K562 (cell line): ENCODE measurements around the gene RELL1. TPM values are rescaled to one million over a fixed set of nuclear protein-coding genes. Genes with fewer than 3 reads are reported as not detected.

ENCODE experiments used
- ATAC-seq: fragments of 200-7000 bp; cut with Tn5 transposase; 3 replicates; pipeline ENCODE4 v1.9.1; 2020; ENCODE audit warnings: moderate library complexity
- BruUV-seq: library from RNA; stranded (reverse); fragments of 400-500 nt; replicated peaks from 2 replicates; lab custom pipeline; 2021; lab: Mats Ljungman, UMichigan
- CTCF ChIA-PET: fragments of 300-600 bp; formaldehyde crosslinking; extraction: SDS; loops from one replicate; lab custom pipeline; 2021; ENCODE audit warnings: low intra/inter-chr PET ratio; lab: Yijun Ruan, JAX
- POLR2A ChIA-PET: fragments of 300-600, 350-650 bp; sonication (Branson Sonifier 250); formaldehyde crosslinking; extraction: SDS; loops from one replicate; lab custom pipeline; 2021; ENCODE audit warnings: antibody characterized with exemption, inconsistent platforms; lab: Yijun Ruan, JAX
- DNase-seq, 4 experiments: peaks; one replicate each; pipeline versions ENCODE4 v3.0.0 to v3.0.0-alpha.2; 2011 to 2018; ENCODE audit warnings: low spot score in 3 of 4, mixed read lengths in 3 of 4; ENCODE audit errors: extremely low read depth in 1 of 4
- FAIRE-seq: peaks from 2 replicates; lab custom pipeline; 2011; peaks lifted over from hg19 to GRCh38; lab: Jason Lieb, UNC
- H2AFZ ChIP-seq: 2 replicates; pipeline ENCODE4 v1.6.0; 2011; ENCODE audit warnings: low read depth, low read length, control low read depth, inconsistent platforms
- H3K27ac ChIP-seq: fragments of 200-600 bp; 3 replicates; pipeline ENCODE4 v1.8.0; 2011; ENCODE audit warnings: low read depth, mild to moderate bottlenecking, control low read depth, inconsistent platforms, low read length, moderate library complexity, mixed read lengths; ENCODE audit errors: extremely low read depth
- H3K27me3 ChIP-seq, 2 experiments: fragments of 300-600 bp in 1 of 2; 2 replicates in 1 of 2; 3 replicates in 1 of 2; pipeline versions ENCODE4 v1.6.0 to v1.8.0; 2011; ENCODE audit warnings: inconsistent platforms in 2 of 2, low read length in 2 of 2, mild to moderate bottlenecking in 1 of 2, mixed read lengths in 1 of 2, moderate library complexity in 1 of 2; ENCODE audit not compliant: control insufficient read depth in 2 of 2, insufficient read depth in 2 of 2
- H3K36me3 ChIP-seq: fragments of 300-600 bp; 3 replicates; pipeline ENCODE4 v1.8.0; 2011; ENCODE audit warnings: mild to moderate bottlenecking, low read length, inconsistent platforms; ENCODE audit not compliant: control insufficient read depth, insufficient read depth
- H3K4me1 ChIP-seq, 2 experiments: fragments of 200-600 bp in 1 of 2; replicated peaks in 1 of 2; 2 replicates in 1 of 2; 3 replicates in 1 of 2; pipeline versions ENCODE4 v1.5.1 to v1.8.0; 2011; ENCODE audit warnings: inconsistent platforms in 2 of 2, low read length in 2 of 2, mild to moderate bottlenecking in 1 of 2, mixed read lengths in 1 of 2, moderate library complexity in 1 of 2; ENCODE audit not compliant: control insufficient read depth in 2 of 2, insufficient read depth in 2 of 2
- H3K4me2 ChIP-seq: 2 replicates; pipeline ENCODE4 v1.6.1; 2011; ENCODE audit warnings: low read length, control low read depth, inconsistent platforms, mixed read lengths; ENCODE audit not compliant: insufficient read depth
- H3K4me3 ChIP-seq: fragments of 200-600 bp; sonication (generic), shearing (Covaris generic); 2 replicates; pipeline ENCODE4 v1.5.1; 2016; ENCODE audit warnings: control low read depth, inconsistent platforms
- H3K79me2 ChIP-seq: fragments of 200-600 bp; 3 replicates; pipeline ENCODE4 v1.8.0; 2011; ENCODE audit warnings: low read length, inconsistent platforms; ENCODE audit not compliant: control insufficient read depth, insufficient read depth
- H3K9ac ChIP-seq, 2 experiments: 2 replicates each; pipeline versions ENCODE4 v1.6.0 to v1.6.1; 2011; ENCODE audit warnings: low read depth in 2 of 2, low read length in 2 of 2, control low read depth in 1 of 2, inconsistent platforms in 1 of 2, mild to moderate bottlenecking in 1 of 2, mixed read lengths in 1 of 2; ENCODE audit not compliant: insufficient read depth in 1 of 2
- H3K9me1 ChIP-seq: one replicate; pipeline ENCODE4 v1.6.0; 2011; ENCODE audit warnings: inconsistent platforms, mild to moderate bottlenecking, low read length, moderate library complexity; ENCODE audit not compliant: control insufficient read depth, insufficient read depth
- H3K9me3 ChIP-seq: replicated peaks from 2 replicates; pipeline ENCODE4 v1.5.1; 2011; ENCODE audit warnings: low read depth, low read length, inconsistent platforms; ENCODE audit not compliant: control insufficient read depth, insufficient read depth
- H4K20me1 ChIP-seq: replicated peaks from 2 replicates; pipeline ENCODE4 v1.6.1; 2011; ENCODE audit warnings: low read length, inconsistent platforms, mixed read lengths; ENCODE audit not compliant: control insufficient read depth, insufficient read depth
- CXXC5 ChIP-seq: fragments of 250-450 bp; sonication (Bioruptor Pico); IDR thresholded peaks from 2 replicates; pipeline ENCODE4 v1.8.0; 2022; ENCODE audit warnings: inconsistent platforms, mild to moderate bottlenecking, moderate library complexity
- DNMT1 ChIP-seq: fragments of 450-650 bp; IDR thresholded peaks from 2 replicates; pipeline ENCODE4 v1.6.1; 2016; ENCODE audit warnings: antibody characterized with exemption, mild to moderate bottlenecking
- HDAC1 ChIP-seq, 2 experiments: fragments of 450-650 bp; IDR thresholded peaks; 2 replicates each; pipeline ENCODE4 v1.6.1; 2016 to 2017; ENCODE audit warnings: inconsistent platforms in 1 of 2, mild to moderate bottlenecking in 1 of 2, moderate library complexity in 1 of 2
- HDGF ChIP-seq: fragments of 450-650 bp; IDR thresholded peaks from 2 replicates; pipeline ENCODE4 v1.6.1; 2016
- KAT7 ChIP-seq: sonication (generic); formaldehyde crosslinking; IDR thresholded peaks from 2 replicates; pipeline ENCODE4 v1.8.0; 2022; ENCODE audit warnings: missing genetic modification reagents, mild to moderate bottlenecking, borderline replicate concordance
- NEUROD1 ChIP-seq: fragments of 150-350 bp; IDR thresholded peaks from 2 replicates; pipeline ENCODE4 v1.6.1; 2014; ENCODE audit warnings: borderline replicate concordance, low read length, low read depth; ENCODE audit not compliant: partially characterized antibody
- ZFX ChIP-seq: sonication (generic); formaldehyde crosslinking; IDR thresholded peaks from 2 replicates; pipeline ENCODE4 v1.8.0; 2022; ENCODE audit warnings: mild to moderate bottlenecking, missing genetic modification reagents, moderate library complexity
- ZNF124 ChIP-seq: sonication (generic); formaldehyde crosslinking; IDR thresholded peaks from 2 replicates; pipeline ENCODE4 v1.8.1; 2022; ENCODE audit warnings: missing genetic modification reagents
- ZNF140 ChIP-seq: fragments of 250-450 bp; sonication (Bioruptor Pico); IDR thresholded peaks from 2 replicates; pipeline ENCODE4 v1.8.0; 2021; ENCODE audit warnings: moderate library complexity, mild to moderate bottlenecking, inconsistent platforms
- ZNF175 ChIP-seq: fragments of 200-800 bp; sonication (Bioruptor generic); IDR thresholded peaks from 2 replicates; pipeline ENCODE4 v1.6.1; 2016; ENCODE audit warnings: low read depth, mild to moderate bottlenecking, missing genetic modification characterization, missing compliant biosample characterization
- WGBS: fragments of 100-300 bp; shearing (Covaris generic); methylation state at CpG from one replicate; pipeline ENCODE4 v1.1.6; 2016; ENCODE audit warnings: low coverage, mixed read lengths; ENCODE audit not compliant: insufficient coverage; ENCODE audit errors: missing lambda C conversion rate; 5-methylcytosine and 5-hydroxymethylcytosine counted together
- in situ Hi-C: fragments of 300-500 bp; cut with MboI; formaldehyde crosslinking; loops from 4 replicates; pipeline ENCODE4 v1.15.0; 2018; ENCODE audit warnings: inconsistent platforms, mixed read lengths
- intact Hi-C: fragments of 100-400 bp; cut with micrococcal nuclease; formaldehyde crosslinking; loops from 2 replicates; pipeline ENCODE4 v1.14.2; 2022
- polyA plus RNA-seq, 8 experiments: library from polyadenylated mRNA; depleted of rRNA in 4 of 8; stranded (reverse) in 5 of 8; unstranded in 3 of 8; fragments of >200 nt; fragmentation: Nextera tagmentation in 2 of 8; fragmentation: Illumina TruSeq in 1 of 8; extraction: Ambion mirVana in 2 of 8; extraction: Trizol in 1 of 8; gene quantifications; 2 replicates each; pipeline versions ENCODE4 v1.2.1 to v1.2.3, GENCODE V29; 2011 to 2014; ENCODE audit warnings: inconsistent platforms in 1 of 8, missing spikeins in 1 of 8
- total RNA-seq, 7 experiments: library from RNA; depleted of rRNA in 6 of 7; stranded (reverse); fragments of >200 nt in 6 of 7; fragmentation: Illumina TruSeq in 2 of 7; extraction: Trizol in 2 of 7; gene quantifications; 2 replicates each; pipeline versions ENCODE4 v1.2.1 to v1.2.3, GENCODE V29; 2011 to 2021; ENCODE audit warnings: low replicate concordance in 1 of 7
- TF ChIP-seq, protein P1 (sequence below): sonication (generic); formaldehyde crosslinking; IDR thresholded peaks from 2 replicates; pipeline ENCODE4 v1.8.0; 2022; ENCODE audit warnings: mild to moderate bottlenecking, missing genetic modification reagents
- TF ChIP-seq, protein P2 (sequence below): sonication (generic); formaldehyde crosslinking; IDR thresholded peaks from 2 replicates; pipeline ENCODE4 v1.8.0; 2022; ENCODE audit warnings: mild to moderate bottlenecking, missing genetic modification reagents
- TF ChIP-seq, protein P3 (sequence below): sonication (generic); formaldehyde crosslinking; IDR thresholded peaks from 2 replicates; pipeline ENCODE4 v1.8.1; 2022; ENCODE audit warnings: missing genetic modification reagents

RELL1 gene
- total and polyA plus RNA-seq, 9 of the 15 experiments (the other 6 are each of a cell fraction or from before 2014, with no cell fraction given), result 0.06 to 3.5 (median 1.7) TPM; not detected in 1

DNA sequence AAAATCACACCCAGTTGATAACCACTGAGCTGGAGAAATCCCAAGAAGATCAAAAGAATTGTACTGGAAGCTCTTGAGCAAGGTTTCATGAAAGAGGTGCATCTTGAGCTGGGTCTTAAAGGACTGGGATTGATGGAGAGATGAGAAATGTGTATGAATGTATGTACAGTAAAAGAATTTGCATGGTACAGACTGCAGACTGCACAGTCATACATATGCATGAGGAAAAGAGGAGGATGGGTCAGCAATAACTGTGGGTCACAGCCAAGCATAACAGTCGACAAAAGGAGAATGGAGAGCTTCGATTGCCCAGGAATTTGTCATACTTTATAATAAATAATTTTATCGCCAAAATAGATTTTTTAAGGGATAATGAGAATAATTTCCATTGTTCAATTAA lies 4.8 kb upstream of the RELL1 start:
- Histone ChIP-seq H4K20me1 (no peaks in the 10 kb centered on the region), H3K9me3 (no peaks in the 10 kb centered on the region), H3K27ac (no peak overlapping the region), H3K4me2 (no peak overlapping the region), H3K36me3 (no peaks in the 10 kb centered on the region), H3K79me2 (no peaks in the 10 kb centered on the region), H2AFZ (no peak overlapping the region), H3K27me3 (no peaks in the 10 kb centered on the region; a peak in 2 of 5 replicates), H3K9ac (no peak overlapping the region), H3K4me3 (no peak overlapping the region), H3K4me1 (peaks cover 9% of the 10 kb centered on the region in 2 experiments; a peak in 4 of 5 replicates), H3K9me1 (no peaks in the 10 kb centered on the region)
- ChIA-PET CTCF (no interaction called here), POLR2A (no interaction called here)
- DNase-seq (no peak), ATAC-seq (no peak), FAIRE-seq (no peak)
- WGBS, result 0% methylated on average over 3 of the region's 3 CpGs
- BruUV-seq, result no TSS peak
- intact Hi-C loops, result no loop called here
- in situ Hi-C loops, result no loop called here
- TF ChIP-seq CXXC5 (CRISPR knock-in tag), result no peak
- no peak for TF ChIP-seq ZNF175 (CRISPR knock-in tag)
- no peak for TF ChIP-seq NEUROD1
- TF ChIP-seq ZFX (CRISPR knock-in tag), result no peak
- no peak for TF ChIP-seq ZNF140 (CRISPR knock-in tag)
- TF ChIP-seq, protein P1, sequence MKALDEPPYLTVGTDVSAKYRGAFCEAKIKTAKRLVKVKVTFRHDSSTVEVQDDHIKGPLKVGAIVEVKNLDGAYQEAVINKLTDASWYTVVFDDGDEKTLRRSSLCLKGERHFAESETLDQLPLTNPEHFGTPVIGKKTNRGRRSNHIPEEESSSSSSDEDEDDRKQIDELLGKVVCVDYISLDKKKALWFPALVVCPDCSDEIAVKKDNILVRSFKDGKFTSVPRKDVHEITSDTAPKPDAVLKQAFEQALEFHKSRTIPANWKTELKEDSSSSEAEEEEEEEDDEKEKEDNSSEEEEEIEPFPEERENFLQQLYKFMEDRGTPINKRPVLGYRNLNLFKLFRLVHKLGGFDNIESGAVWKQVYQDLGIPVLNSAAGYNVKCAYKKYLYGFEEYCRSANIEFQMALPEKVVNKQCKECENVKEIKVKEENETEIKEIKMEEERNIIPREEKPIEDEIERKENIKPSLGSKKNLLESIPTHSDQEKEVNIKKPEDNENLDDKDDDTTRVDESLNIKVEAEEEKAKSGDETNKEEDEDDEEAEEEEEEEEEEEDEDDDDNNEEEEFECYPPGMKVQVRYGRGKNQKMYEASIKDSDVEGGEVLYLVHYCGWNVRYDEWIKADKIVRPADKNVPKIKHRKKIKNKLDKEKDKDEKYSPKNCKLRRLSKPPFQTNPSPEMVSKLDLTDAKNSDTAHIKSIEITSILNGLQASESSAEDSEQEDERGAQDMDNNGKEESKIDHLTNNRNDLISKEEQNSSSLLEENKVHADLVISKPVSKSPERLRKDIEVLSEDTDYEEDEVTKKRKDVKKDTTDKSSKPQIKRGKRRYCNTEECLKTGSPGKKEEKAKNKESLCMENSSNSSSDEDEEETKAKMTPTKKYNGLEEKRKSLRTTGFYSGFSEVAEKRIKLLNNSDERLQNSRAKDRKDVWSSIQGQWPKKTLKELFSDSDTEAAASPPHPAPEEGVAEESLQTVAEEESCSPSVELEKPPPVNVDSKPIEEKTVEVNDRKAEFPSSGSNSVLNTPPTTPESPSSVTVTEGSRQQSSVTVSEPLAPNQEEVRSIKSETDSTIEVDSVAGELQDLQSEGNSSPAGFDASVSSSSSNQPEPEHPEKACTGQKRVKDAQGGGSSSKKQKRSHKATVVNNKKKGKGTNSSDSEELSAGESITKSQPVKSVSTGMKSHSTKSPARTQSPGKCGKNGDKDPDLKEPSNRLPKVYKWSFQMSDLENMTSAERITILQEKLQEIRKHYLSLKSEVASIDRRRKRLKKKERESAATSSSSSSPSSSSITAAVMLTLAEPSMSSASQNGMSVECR (CRISPR knock-in tag), result no peak
- TF ChIP-seq, protein P2, sequence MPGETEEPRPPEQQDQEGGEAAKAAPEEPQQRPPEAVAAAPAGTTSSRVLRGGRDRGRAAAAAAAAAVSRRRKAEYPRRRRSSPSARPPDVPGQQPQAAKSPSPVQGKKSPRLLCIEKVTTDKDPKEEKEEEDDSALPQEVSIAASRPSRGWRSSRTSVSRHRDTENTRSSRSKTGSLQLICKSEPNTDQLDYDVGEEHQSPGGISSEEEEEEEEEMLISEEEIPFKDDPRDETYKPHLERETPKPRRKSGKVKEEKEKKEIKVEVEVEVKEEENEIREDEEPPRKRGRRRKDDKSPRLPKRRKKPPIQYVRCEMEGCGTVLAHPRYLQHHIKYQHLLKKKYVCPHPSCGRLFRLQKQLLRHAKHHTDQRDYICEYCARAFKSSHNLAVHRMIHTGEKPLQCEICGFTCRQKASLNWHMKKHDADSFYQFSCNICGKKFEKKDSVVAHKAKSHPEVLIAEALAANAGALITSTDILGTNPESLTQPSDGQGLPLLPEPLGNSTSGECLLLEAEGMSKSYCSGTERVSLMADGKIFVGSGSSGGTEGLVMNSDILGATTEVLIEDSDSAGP, result no peak
- no peak for TF ChIP-seq HDAC1 (IDR thresholded peaks at IDR 0.05)
- TF ChIP-seq KAT7 (CRISPR knock-in tag), result no peak
- TF ChIP-seq DNMT1, result no peak
- no peak for TF ChIP-seq HDGF
- no peak for TF ChIP-seq ZNF124
- TF ChIP-seq, protein P3, sequence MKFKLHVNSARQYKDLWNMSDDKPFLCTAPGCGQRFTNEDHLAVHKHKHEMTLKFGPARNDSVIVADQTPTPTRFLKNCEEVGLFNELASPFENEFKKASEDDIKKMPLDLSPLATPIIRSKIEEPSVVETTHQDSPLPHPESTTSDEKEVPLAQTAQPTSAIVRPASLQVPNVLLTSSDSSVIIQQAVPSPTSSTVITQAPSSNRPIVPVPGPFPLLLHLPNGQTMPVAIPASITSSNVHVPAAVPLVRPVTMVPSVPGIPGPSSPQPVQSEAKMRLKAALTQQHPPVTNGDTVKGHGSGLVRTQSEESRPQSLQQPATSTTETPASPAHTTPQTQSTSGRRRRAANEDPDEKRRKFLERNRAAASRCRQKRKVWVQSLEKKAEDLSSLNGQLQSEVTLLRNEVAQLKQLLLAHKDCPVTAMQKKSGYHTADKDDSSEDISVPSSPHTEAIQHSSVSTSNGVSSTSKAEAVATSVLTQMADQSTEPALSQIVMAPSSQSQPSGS (CRISPR knock-in tag), result no peak
